ENCODE data around the gene LGALS9.
"Not testable (repeated sequence)": the region's sequence is repeated elsewhere in the genome, so short reads cannot be mapped to it uniquely, and the experiment has no call there.

LGALS9 gene

DNA sequence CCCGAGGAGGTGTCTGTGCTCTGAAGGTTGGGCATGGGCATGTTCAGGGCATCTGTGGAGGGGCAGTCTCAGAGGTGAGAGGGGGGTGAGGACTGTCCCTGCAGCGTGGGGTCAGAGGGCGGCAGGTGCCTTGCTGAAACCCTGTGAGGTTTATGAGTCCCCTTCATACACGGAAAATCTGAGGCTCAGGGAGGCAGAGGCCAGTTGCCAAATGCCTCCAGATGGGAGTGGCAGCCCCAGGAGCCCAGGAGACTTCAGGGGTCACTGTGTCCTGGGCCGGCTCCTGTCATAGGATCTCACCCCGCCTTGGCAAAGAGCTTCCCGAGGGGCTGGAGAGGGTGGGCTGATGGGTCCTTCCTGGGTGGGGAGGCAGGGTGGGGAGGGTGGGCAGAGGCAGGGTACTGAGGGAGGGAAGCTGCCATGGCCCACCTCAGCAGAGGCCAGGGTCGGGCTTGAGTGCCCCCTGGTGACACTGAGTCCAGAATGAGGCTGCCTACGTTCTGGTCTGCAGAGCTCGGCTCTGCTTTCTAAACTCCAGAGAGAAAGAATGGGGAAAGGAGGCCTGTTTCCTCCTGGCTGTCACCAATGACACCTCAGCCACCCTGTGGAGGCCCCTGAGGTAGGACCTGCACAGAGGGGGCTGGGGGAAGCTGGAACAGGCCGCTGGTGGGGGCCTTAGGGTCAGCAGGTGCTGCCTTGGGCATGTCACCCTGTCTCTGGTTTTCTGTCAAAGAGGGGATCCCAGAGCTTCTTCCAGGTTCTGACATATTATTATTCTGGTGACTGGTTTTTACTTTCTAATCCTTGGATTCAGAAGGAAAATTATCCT lies 1.1 kb downstream of the LGALS9 start:
- FAIRE-seq: no peak

DNA sequence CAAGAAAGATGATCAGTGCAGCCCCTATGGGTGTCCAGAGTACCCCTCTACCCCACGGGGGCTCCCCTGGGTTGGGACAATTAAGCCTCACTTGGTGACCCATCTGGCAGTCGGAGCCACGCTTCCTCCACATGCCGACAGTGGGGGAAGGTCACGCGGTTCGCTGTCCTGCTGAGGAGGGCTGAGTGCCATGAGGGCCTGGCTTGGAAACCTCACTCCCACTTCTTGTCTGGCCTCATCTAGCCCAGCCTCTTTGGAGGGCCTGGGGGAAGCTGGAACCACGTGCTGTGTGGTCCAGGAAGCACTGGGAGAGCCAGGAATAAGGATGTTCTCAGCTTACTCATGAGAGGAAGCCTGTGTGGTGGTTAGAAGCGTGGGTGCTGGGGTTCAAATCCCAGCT lies 1.8 kb downstream of the LGALS9 start:
- FAIRE-seq: peak; percentile 59

DNA sequence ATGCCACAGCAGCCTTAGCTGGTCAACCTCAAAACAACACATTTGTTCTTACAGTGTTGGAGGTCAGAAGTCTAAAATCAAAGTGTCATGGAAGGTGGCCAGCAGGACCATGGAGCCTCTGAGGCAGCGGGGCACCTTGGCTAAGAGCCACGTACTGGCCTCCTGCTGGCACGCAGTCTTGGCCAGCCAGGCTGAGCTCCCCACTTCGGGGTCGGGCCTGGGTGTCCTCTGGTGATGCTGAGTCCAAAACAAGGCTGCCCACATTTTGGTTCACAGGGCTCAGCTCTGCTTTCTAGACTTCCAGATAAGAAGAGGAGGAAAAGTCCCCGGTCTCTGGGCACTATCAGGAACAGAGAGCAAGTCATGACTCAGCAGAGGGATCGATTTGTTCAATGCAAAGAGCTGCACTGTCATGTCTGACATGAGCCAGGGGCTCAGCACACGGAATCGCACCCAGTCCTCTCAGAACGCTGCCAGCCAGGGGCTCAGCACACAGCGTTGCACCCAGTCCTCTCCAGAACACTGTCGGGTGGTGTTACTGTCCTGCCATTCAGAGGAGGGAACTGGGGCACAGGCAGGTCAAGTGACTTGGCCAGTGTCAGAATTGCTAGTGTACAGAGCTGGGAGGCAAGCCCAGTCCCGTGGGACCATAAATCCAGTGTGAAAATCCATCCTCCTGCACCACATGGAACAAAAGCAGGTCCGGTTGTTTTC lies 2.5 kb downstream of the LGALS9 start:
- FAIRE-seq: no peak

DNA sequence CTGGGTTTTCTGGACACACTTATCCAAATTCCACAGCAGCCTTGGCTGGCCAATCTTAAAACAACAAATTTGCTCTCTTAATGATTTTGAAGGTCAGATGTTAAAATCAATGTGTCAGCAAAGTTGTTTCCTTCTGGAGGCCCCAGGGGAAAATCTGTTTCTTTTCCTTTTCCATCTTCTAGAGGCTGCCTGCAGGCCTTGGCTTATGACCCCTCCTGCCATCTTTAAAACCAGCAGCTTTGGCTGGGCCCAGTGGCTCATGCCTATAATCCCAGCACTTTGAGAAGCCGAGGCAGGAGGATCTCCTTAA lies 3.0 kb downstream of the LGALS9 start:
- no peak for FAIRE-seq

DNA sequence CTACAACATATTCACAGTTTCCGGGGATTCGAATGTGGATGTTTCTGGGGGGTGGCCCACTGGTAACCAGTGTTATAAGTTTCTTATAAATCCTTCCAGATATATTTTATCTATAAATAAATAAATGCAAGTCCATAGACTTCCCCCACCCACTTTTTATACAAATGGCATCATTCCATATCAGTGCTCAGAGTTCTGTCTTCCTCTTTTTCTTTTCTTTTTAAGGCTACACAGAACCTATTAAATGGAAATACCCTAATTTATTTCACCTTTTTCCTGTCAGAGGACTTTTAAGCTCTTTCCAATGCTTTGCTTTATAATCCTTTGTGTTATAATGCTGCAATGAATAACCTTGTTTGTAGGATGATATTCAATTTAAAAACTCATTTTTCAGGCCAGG lies 3.8 kb downstream of the LGALS9 start:
- FAIRE-seq: no peak

DNA sequence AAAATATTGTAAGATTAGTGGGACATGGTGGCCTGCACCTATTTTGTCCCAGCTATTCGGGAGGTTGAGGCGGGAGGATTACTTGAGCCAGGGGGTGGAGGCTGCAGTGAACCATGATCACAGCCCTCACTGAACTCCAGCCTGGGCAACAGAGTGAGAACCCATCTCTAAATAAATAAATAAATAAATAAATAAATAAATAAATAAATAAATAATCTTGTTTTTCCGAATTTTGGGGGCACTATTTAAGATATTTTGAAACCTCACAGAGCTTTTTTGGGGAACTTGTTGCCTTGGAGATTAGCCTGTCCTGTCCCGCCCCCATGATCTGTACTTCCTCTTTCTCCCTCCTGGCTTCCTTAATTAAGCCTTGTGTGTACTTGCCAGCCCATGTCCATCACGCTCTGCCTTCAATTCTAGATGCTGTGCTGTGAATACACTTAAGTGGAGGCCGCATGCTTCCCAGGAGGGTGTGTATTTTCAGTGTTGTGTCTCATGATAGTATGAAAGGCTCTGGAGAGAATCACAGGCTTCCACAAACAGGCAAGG lies 4.4 kb downstream of the LGALS9 start:
- FAIRE-seq: no peak

DNA sequence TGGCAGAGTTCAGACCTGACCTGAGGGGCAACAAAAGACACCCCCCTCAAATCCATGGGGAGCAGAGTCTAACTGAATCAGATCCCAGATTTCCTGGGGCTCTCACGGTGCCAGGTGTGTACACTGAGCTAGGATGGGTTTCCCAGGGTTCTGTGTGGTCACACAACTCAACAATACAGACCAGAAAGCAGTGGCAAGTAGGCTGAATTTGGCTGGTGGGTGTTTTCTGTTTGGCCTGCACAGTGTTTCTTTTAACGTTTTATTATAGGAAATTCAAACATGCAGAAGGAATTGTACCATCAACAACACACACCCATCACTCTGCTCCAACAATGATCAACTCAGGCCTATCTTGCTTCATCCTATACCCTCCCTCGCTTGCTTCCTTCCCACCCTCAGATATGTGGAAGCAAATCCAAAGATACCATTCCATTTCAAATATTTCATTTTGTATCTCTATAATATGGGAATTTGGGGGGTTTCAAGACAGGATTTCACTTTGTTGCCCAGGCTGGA lies 5.1 kb downstream of the LGALS9 start:
- not testable (repeated sequence) for FAIRE-seq

DNA sequence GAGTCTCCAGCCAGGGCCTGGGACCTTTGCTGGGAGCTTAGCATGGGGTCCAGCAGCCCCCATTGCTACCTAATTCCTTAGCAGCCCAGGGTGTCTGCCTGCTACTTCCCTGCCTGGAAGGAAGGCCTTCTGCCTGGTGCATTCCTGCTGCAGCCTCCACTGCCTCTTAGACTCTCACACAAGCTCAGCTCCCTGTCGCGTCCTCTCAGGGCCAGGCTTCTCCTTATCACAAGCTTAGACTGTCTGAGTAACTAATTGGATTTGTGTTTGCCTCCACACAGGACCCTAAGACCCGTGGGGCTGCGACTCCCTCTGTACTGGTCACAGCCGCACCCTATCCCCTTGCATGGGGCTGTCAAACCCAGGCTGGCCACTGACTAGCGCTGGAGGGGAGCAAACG lies 6.8 kb downstream of the LGALS9 start:
- FAIRE-seq: not testable (repeated sequence)

DNA sequence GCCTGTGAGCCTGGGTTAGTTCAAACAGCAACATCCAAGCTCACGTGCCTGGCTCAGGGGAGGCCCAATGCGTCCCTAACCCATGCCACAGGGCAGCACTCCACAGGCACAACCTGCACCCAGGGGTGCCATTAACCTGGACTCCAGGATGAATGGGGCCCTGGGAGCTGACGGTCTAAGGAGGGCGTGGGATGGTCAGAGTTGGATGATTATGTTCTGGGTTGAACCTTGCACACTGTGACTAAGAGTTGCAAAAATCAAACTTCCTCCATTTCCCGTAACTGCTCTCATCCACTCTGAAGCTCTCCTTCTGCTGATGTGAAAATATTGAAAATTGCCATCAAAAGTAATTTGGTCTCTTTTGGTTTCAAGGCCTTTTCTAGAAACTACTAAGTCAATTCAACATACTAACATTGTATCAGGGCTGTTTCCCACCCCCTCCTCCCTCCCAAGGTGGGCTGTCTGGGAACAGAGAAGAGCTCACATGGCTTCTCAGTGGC lies 7.5 kb downstream of the LGALS9 start:
- FAIRE-seq: not testable (repeated sequence)

DNA sequence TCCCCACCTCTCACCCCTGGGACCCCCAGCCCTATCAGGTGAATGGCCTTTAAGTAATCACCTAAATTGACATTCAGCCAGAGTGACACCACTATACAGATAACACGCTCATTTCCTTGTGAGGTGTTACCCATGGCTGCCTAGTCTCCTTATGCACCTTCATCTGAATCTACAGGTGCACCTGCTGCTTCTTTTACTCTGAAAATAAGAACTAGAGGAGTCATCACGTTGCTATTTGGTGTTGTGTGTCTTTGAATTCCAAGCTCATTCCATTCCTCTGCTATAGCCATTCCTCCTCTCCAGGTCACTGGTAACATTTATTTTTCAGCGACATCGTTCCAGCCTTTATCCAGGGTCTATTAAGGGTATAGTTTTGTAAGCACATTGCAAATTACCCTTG lies 9.8 kb downstream of the LGALS9 start:
- no peak for FAIRE-seq

DNA sequence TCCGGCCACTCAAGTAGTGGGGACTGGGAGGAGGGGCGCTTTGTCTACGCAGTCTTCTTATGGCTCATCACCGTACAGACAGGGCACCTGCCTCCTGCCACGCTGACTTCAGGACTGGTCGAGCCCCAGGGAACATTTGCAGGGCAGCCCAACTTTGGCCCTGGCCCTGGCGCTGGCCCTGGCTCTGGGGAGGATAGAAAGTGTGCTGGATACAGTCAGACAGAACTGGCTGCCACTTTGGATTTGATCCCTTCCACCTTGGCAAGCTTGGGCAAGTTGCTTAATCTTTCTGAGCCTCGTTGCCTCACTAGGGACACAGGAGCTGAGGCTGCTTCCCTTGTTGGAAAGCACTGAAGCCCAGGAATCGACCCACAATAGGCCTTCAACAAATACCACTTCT lies 13.6 kb downstream of the LGALS9 start:
- no peak for FAIRE-seq

DNA sequence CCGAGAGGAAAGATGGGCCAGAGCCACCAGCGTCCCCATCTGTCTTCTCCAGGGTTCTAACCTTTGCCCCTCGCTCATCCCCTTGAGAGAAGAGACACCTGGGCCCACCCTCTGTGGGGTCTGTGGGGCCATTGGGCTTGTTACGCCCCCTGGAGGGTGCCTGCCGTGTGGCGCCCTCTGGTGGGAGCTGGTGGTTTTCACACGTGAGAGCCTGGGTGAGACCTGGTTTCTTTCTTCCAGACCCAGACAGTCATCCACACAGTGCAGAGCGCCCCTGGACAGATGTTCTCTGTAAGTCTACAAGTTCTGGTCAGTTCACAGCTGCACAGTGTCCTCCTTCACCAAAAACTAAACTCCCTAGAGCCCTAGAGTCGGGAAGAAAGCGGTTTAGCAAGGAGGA lies 14.6 kb downstream of the LGALS9 start:
- not testable (repeated sequence) for FAIRE-seq

DNA sequence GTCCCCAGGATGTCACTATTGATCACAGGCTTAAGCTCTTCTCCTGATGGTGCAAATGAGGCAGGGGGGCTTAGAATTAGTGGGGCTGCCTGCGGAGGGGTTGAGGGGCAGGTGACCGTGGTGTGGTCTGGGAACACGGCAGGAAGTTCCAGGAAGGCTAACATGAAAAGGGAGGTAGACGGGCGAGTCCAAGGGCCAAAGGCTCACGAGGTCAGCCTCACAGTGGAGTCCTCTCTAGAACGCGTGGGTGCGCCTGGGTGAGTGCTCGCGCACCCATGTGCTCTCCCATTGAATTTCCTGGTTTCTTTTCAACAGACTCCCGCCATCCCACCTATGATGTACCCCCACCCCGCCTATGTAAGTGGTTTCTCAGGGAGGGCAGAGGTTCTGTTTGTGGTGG lies 15.2 kb downstream of the LGALS9 start:
- no peak for FAIRE-seq

DNA sequence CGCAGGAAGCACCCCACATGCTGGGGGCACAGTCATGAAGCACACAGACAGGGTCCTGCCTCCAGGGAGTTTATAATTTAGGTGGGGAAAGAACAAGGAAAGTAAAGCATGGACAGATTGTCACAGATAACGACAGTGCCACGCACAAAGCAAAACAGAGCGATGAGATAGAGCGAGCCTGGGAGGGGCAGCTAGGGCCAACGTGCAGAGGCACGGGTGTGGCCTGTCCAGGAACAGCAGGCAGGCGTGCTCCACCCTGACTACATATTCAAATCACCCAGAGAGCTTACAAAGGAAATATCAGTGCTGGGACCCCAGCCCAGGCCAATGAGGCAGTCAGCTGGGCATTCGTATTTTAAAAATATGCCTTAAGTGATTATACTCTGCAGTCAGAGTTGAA lies 16.8 kb downstream of the LGALS9 start:
- FAIRE-seq: no peak

DNA sequence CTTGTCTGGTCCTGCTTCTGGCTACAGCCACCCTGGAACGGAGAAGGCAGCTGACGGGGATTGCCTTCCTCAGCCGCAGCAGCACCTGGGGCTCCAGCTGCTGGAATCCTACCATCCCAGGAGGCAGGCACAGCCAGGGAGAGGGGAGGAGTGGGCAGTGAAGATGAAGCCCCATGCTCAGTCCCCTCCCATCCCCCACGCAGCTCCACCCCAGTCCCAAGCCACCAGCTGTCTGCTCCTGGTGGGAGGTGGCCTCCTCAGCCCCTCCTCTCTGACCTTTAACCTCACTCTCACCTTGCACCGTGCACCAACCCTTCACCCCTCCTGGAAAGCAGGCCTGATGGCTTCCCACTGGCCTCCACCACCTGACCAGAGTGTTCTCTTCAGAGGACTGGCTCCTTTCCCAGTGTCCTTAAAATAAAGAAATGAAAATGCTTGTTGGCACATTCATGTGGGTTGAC lies 18.2 kb downstream of the LGALS9 start:
- not testable (repeated sequence) for FAIRE-seq

DNA sequence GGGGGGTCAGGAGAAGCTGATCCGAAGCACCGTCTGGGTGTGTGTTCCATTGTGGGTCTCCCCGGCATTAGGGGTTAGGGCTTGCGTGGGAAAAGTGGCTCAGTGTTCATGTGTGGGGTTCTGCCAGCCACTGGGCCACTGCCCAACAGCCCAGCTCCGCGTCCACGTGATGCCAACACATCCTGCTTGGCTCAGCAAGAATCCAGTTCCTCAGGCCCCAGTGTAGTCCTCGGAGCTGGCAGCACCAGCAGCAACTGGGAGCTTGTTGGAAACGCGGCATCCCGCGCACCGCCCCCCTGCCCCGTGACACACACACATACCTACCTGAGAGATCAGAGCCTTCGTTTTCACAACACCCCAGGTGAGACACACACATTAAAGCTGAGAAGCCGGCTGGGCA lies 18.9 kb downstream of the LGALS9 start:
- FAIRE-seq: no peak

DNA sequence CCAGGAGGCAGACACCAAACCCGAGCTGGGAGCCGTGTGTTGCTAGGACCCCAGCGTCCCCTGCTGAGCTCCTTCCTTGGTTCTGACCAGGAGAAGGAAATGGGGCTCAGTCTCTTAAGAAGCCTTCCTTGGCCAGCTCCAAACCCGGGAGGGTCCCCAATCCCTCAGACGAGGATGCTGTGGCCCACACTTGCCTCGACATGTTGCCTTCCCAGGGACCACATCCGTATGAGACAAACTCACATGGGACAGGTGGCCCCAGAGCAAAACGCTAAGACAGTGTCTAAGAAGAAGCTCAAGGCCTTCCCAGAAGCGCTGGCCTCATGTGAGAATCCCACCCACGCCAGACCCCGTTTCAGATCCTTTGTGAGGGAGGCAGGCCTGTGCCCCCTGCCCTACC lies 19.8 kb downstream of the LGALS9 start:
- no peak for FAIRE-seq

DNA sequence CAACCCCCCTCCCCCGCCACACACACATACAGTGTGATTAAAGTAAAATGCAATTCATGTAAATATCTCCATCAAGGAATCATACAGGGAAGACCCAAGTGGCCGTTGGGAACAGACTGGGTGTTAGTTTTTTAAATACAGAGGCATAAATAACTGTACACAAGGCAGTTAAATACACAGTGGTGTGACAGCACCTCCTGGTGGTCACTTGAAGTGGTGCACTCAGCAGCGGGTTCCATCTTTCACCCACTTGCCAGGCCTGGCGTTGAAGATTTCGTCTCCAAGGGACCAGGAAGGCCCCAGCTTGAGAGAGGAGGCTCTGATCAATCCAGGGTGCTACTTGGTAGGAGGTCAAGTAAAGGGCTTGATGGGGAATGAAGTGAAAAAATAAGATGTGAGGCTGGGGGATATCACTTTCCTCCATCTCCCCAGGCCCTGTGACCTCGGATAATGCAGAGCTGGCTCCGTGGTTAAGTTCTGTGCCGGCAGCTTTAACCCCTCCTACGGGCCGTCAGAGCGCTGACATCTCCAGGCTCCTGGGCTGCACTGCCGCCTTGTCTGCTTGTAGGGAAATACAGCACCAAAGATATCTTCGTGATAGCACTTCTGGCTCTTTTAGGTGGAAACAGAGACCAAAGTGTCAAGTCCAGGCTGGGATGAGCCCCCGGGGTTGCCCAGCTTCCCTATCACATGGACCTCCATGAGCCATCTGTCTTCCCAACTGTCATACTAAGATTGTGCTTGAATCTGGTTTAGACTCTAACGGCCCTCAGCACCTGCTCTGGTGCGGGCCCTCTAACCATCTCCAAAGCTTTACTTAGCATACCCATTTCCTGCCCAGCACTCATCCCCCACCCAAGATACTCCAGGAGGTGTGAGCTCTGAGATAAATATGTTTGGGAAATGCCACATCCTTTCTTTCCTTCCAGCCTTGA lies 20.7 kb downstream of the LGALS9 start:
- FAIRE-seq: peak; percentile 58

DNA sequence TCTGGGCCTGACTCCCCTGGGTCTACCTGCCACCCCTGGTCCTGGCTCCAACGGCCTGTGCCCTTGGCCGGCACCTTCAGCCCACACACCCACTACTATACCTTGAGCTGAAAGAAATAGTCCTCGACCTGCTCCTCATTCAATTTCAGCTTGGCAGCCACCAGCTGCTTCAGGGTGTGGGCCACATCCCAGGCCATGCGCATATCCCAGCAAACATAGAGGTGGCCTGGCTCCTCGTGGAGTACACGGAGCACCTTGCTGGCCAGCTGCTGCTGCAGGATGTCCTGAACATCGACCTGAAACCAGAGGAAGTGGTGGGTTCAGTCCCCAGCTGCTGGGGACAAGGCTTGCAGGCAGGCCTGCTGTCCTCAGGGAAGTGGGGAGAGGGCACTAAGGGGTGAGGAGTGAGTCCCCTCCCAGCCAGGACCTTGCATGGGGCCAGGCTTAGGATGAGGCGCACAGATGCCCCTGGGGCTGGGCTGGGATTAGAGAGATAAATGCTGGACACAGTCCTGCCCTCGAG lies 22.5 kb downstream of the LGALS9 start:
- FAIRE-seq: not testable (repeated sequence)

DNA sequence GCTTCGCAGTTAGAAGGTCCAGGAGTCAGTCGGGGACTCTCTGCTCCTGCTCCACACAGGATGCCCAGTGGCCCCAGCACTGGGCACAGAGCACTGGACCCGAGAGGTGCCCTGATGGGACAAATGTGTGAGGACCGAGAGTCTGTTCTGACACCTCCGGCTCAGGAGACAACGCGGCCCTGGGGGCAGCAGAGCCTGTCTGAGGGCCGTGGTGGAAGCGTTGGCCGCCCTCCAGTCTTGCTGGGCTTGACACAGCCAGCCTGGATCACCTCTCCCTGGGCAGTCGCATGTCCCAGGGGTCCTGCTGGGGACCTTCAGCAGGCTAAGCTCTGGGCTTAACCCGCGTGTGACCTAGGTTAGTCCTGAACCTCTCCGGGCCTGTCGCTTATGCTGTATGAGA lies 23.1 kb downstream of the LGALS9 start:
- no peak for FAIRE-seq

DNA sequence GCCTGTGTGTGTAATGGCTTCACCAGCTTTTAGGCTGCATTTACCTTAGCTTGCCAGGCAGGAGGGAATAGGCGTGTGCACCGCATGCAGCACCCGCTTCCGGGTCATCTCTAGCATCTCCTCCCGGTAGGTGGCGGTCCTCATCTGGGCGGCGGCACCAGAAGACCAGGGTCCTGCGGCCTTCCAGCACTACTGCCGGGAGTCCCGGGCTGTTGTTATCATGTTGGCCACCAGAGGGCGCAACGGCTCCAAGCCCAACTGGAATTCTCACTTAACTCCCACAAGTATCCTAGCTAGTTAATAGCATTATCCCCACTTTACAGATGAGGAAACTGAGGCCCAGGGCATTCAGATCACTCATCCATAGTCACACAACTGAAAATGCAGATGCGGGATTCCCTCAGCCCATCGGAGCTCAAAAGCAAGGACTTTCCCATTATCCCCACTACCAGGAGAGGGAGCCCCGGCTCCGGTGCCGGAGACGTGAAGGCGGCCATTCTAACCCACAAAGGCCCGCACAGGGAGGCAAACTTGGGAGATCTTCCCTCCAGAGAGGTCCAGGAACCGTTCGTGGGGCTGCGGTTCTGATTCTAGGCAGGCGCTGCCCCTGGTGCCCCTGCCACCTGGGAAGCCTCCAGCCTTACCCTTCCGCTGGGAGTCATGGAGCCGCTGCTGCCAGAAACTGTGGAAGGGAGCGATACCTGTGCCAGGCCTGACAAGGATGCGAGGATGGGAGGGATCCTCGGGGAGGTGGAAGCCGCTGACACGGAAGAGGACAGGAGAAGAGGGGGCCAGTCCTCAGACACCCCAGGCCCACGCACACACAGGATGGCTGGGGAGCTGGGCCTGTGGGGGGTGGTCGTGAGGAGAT lies 23.9 kb downstream of the LGALS9 start:
- FAIRE-seq: no peak

Measured in endometrium (tissue), 2 donors.